Left hindlimb (tissue), 1 donor: ENCODE results near the gene CELSR2.

Source experiments
- DNase-seq: peaks from one replicate; pipeline ENCODE4 v3.0.0-alpha.2; 2018

CELSR2 gene

DNA sequence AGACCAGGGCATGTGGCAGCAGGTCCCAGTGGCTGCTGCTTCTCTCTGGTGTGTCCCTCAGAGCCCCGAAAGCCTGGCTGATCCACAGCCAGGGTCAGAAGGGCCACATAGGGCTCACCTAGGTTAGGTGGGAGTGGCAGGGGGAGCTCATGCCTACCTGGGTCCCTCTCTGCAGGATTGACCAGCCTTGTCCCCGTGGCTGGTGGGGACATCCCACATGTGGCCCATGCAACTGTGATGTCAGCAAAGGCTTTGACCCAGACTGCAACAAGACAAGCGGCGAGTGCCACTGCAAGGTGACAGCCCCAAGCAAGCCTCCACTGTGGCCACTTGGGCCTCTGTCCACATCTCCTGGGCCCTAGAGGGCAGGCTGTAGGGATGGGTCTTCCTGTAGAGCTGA is 15.7 kb downstream of the CELSR2 start:
- DNase-seq: no peak

DNA sequence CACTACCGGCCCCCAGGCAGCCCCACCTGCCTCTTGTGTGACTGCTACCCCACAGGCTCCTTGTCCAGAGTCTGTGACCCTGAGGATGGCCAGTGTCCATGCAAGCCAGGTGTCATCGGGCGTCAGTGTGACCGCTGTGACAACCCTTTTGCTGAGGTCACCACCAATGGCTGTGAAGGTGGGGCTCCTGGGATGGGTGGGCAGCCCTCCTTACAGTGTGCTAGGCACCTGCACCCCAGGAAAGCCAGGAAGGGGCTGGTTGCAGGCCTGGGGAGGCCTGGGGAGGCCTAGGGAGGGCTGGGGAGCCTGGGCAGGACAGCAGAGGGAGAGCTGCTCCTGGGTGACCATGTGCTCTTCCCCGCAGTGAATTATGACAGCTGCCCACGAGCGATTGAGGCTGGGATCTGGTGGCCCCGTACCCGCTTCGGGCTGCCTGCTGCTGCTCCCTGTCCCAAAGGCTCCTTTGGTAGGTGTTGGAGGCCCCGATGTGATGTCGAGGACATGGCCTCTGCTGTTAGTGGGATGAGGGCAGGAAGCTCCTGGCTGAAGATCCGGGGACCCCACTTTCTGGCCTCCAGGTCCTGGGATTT is 16.5 kb downstream of the CELSR2 start:
- DNase-seq: no peak

DNA sequence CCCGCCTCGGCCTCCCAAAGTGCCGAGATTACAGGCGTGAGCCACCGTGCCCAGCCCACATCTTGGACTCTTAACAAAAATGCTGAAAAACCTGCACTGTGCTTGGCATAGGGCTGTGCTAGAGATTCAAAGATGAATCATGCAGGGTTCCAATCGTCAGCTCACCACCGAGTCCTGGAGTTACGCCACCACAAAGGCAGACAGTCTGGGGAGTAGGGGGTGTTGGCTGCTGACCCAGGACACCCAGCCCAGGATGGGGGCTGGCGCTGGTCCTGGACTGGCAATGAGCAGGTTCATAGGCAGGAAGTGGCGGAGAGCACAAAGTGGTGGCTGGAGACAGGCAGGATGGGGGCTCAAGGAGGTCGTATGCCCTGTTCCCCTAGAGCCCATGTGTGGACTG is 17.6 kb downstream of the CELSR2 start:
- no peak for DNase-seq

DNA sequence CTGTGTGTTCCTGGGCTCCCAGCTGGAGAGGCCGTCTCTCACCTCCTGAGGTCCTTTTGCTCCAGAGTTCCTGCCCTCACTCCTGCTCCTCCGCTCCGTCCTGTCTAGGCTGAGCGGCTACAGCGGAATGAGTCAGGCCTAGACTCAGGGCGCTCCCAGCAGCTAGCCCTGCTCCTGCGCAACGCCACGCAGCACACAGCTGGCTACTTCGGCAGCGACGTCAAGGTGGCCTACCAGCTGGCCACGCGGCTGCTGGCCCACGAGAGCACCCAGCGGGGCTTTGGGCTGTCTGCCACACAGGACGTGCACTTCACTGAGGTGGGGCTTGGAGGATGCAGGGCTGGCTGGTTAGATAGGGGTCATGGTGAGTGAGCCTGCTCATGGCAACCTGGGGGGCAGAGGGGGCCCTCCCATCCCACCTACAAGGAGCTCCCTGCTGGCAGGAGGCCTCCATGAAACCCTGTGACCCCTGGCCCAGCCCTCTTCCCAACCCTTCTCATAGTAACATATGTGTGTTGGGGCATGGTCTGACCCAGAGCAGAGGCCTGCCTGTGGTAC is 18.5 kb downstream of the CELSR2 start:
- no peak for DNase-seq

DNA sequence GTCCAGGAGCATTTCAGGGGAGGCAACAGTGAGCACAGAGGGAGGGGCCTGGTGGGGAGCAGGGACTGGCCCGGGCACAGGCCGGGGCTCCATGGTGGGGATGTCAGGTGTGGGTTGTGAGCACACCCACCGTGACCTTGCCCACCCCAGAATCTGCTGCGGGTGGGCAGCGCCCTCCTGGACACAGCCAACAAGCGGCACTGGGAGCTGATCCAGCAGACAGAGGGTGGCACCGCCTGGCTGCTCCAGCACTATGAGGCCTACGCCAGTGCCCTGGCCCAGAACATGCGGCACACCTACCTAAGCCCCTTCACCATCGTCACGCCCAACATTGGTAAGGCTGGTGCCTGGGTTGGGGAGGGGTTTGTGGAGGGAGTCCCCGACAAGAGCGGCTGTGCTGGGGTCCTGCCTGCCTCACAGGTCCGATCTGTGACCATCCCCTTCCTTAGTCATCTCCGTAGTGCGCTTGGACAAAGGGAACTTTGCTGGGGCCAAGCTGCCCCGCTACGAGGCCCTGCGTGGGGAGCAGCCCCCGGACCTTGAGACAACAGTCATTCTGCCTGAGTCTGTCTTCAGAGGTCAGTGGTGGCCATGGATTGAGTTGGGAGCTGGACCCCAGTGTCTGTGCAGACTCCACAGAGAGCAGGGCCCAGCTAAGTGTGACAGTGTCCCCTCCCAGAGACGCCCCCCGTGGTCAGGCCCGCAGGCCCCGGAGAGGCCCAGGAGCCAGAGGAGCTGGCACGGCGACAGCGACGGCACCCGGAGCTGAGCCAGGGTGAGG is 19.3 kb downstream of the CELSR2 start:
- DNase-seq: no peak

DNA sequence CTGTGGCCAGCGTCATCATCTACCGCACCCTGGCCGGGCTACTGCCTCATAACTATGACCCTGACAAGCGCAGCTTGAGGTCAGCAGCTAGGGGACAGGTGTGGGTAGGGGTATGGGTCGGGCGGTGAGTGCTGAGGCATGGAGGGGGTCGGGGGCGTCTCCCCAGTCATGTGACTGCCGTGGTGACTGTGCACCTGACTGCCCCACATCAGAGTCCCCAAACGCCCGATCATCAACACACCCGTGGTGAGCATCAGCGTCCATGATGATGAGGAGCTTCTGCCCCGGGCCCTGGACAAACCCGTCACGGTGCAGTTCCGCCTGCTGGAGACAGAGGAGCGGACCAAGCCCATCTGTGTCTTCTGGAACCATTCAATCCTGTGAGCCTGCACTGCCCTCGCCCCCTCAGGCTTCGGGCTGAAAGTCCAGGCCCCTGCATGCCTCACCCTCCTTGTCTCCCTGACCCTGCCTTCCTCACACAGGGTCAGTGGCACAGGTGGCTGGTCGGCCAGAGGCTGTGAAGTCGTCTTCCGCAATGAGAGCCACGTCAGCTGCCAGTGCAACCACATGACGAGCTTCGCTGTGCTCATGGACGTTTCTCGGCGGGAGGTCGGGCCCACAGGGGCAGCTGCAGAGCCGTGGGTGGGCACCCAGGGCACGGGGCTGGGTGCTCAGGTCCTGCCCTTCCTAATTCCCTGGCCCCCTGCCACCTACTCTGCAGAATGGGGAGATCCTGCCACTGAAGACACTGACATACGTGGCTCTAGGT is 20.1 kb downstream of the CELSR2 start:
- DNase-seq: no peak

DNA sequence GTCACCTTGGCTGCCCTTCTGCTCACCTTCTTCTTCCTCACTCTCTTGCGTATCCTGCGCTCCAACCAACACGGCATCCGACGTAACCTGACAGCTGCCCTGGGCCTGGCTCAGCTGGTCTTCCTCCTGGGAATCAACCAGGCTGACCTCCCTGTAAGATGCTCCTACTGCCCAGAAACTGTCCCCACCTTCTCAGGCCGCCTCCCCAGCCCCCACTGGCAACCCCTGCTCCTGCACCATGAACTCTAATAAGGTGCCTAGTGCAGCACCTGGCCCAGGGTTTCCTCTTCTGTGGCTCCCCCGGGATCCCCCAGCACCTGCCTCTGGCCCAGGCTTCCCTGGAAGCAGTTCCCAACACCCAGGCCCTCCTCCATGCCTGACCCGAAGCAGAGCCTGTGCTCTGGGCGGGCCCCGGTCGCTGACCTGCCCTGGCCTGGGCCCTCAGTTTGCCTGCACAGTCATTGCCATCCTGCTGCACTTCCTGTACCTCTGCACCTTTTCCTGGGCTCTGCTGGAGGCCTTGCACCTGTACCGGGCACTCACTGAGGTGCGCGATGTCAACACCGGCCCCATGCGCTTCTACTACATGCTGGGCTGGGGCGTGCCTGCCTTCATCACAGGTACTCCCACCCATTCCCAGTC is 20.8 kb downstream of the CELSR2 start:
- DNase-seq: no peak

DNA sequence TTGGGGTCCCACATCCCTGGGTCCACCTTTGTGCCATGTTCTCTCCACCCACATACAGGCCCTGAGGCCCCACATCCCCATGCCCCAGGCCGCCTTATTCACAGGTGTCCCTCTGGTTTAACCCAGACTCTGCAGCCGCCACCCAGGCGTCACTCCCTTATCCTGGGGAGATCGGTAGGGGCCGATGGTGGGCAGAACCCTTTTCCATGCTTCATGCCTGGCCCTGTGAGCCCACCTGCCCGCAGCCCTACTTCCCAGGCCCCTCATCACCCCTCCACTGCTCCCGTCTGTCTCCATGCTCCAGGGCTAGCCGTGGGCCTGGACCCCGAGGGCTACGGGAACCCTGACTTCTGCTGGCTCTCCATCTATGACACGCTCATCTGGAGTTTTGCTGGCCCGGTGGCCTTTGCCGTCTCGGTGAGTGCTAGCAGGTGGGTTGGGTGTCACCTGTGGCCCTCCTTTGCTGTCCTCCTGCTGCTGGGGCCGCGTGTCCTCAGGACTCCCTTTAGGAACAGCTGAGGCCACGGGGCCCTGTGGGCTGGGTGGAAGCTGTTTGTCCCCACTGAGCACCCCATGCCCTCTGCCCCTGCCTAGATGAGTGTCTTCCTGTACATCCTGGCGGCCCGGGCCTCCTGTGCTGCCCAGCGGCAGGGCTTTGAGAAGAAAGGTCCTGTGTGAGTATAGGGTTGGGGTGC is 21.4 kb downstream of the CELSR2 start:
- DNase-seq: no peak

DNA sequence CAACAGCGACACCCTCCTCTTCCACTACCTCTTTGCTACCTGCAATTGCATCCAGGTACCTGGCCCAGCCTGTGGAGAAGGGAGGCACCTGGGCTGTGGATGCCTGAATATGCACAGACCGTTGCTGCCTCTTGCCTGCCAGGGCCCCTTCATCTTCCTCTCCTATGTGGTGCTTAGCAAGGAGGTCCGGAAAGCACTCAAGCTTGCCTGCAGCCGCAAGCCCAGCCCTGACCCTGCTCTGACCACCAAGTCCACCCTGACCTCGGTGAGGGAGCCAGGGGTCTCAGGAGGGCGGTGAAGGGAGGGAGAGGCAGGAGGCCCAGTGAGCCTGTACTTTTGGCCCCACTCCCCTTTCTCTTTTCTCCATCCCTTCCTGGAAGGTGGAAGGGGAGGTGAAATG is 22.1 kb downstream of the CELSR2 start:
- DNase-seq: no peak

DNA sequence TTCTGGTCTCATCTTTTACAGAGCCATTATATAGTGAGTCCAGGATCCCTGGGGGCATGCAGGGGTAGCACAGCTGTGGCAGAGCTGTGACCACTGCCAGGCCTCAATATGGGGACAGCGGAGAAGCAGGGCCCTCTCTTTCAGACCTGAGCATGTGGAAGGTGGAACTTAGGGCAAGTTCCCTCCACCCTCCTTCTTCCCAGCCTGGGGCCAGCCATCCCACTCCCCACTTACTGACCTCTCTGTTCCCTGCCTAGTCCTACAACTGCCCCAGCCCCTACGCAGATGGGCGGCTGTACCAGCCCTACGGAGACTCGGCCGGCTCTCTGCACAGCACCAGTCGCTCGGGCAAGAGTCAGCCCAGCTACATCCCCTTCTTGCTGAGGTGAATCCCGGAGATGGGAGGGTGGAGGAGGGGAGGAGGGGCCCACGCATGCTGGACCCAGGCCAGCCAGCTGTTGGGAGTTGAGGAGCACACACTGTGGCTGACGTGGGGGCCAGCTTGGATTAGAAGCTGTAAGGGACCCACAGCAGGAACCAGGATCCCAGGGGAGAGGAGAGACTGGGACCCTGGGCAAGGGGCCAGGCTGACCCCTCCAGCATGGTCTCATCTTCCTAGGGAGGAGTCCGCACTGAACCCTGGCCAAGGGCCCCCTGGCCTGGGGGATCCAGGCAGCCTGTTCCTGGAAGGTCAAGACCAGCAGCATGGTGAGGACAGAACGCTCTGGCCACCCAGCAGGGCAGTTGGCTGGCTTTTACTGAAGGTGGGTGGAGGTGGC is 22.9 kb downstream of the CELSR2 start:
- DNase-seq: no peak

DNA sequence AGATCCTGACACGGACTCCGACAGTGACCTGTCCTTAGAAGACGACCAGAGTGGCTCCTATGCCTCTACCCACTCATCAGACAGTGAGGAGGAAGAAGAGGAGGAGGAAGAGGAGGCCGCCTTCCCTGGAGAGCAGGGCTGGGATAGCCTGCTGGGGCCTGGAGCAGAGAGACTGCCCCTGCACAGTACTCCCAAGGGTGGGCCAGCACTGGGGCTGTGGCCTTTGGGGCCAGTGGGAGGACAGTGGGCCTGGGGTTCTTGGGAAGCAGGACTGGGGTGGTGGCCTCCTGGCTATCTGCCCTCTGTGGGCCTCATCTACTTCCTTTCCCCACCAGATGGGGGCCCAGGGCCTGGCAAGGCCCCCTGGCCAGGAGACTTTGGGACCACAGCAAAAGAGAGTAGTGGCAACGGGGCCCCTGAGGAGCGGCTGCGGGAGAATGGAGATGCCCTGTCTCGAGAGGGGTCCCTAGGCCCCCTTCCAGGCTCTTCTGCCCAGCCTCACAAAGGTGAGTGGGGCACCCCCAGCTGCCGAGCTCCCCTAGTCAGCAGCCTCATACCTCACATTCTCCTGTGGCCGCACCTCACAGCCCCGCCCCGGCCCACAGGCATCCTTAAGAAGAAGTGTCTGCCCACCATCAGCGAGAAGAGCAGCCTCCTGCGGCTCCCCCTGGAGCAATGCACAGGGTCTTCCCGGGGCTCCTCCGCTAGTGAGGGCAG is 23.6 kb downstream of the CELSR2 start:
- DNase-seq: peak; percentile 28

DNA sequence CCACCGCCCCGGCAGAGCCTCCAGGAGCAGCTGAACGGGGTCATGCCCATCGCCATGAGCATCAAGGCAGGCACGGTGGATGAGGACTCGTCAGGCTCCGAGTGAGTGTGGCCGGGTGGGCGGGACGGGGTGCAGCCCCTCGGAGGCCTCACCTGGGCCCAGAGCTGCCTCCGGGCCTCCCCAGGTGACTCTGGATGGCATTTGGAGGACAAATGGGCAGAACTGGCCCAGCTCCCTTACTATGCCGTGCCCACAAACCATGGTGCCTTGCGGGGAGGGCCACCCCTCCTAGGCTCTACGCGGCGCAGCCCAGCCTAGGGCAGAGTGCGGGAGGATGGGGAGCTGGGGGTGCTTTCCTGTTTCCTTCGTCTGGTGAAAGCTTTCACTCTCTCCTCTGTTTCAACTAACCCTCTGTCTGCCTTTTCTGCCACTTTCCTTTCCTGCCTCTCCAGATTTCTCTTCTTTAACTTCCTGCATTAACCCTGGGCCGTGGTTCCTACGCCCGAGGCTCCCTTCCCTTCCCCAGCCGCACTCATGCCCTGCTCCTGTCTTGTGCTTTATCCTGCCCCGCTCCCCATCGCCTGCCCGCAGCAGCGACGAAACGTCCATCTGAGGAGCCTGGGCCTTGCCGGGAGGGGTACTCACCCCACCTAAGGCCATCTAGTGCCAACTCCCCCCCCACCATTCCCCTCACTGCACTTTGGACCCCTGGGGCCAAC is 24.4 kb downstream of the CELSR2 start:
- no peak for DNase-seq

DNA sequence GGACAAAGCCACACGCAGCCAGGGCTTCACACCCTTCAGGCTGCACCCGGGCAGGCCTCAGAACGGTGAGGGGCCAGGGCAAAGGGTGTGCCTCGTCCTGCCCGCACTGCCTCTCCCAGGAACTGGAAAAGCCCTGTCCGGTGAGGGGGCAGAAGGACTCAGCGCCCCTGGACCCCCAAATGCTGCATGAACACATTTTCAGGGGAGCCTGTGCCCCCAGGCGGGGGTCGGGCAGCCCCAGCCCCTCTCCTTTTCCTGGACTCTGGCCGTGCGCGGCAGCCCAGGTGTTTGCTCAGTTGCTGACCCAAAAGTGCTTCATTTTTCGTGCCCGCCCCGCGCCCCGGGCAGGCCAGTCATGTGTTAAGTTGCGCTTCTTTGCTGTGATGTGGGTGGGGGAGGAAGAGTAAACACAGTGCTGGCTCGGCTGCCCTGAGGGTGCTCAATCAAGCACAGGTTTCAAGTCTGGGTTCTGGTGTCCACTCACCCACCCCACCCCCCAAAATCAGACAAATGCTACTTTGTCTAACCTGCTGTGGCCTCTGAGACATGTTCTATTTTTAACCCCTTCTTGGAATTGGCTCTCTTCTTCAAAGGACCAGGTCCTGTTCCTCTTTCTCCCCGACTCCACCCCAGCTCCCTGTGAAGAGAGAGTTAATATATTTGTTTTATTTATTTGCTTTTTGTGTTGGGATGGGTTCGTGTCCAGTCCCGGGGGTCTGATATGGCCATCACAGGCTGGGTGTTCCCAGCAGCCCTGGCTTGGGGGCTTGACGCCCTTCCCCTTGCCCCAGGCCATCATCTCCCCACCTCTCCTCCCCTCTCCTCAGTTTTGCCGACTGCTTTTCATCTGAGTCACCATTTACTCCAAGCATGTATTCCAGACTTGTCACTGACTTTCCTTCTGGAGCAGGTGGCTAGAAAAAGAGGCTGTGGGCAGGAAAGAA is 25.5 kb downstream of the CELSR2 start:
- DNase-seq: peak; percentile 35

DNA sequence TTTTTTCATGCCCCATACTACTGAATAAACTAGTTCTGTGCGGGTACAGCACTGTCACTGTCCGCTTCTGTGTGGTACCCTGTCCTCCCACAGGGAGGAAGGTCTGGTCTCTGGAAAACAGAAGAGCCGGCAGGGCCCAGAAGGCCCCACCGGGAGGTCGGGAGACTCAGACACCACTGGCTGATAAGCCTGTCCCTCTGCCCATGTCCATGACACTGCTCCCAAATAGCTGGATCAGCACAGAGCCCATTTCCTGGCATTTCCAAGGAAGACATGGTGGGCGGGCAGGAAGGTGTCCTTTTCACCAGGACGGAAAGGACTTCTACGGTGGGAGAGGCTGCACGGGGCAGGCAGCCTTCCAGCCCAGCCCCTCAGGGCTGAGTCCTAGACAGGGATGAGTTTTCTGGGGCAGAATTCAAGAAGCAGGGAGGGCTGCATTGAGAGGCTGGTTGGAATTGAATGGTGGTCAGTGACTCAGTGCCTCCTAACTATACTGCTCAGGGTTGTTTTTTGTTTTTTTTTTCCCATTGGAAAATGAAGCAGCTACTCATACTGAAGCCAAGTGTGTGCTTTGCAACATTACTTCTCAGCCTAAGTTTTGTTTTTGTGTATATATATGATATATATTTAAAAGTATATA is 26.5 kb downstream of the CELSR2 start:
- no peak for DNase-seq

DNA sequence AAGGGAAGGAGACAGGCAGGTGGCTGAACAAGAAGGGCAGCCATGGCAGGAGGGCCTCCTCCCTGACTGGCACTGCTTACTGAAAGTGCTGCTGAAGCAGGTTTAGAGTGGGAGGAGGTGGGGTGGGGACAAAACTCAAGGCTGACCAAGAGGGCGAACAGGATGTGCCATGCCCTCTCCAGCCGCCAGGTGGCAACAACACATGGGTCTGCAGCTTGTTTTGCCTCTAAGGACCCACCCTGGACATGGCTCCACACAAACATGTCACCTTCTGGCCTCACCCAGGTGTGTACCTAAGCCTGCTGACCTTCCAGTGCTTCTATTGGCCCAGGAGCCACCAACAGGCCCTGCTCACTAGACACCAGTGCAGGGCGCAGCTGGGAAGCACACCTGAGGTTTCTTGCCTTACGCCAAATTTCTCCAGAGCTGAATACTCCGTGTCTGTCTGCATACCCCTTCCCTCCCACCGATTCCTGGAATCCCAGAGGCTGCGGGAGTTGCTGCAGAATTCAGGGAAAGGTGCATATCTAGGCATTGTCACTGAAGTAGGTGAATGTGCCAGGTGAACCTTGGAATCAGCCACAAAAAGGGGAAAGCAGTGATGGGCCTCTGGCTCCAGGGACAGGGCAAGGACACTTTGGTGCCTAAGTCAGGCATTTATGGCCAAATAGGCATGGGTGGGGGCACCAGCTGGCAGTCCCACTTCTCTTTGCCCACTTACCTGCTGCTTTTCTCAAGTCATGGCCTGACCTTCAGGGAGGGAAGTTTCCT is 28.3 kb downstream of the CELSR2 start:
- DNase-seq: no peak

DNA sequence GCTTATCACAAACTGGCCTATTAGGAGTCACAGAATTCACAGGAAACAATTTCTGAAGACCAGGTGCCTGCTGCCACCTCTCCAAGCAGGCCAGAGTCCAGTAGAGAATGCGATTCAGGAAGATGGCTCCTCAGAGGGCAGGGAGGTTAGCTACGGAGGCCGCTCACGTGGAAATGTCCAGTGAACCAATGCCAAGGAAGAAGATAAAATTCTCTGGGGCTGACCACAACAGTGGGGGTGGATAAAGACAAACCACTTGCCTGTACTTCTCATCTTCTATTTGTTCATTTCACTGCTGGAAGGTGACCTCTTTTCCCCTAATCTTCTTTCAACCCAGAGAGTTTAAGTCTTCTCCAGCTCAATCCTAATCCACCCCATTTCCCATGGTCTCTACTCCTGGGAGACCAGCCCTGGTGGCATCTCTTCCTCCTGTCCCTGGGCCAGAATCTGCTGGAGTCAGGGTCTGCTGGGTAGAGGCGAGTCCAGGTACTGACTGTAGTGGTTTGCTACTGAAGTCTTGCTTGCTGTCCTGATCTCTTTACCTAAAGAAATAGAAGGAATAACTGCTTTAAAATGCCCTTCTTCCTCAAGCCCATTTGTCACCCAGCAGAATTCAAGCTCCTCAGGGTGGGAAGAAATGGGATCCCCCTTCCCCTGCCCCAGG is 30.4 kb downstream of the CELSR2 start:
- DNase-seq: no peak

DNA sequence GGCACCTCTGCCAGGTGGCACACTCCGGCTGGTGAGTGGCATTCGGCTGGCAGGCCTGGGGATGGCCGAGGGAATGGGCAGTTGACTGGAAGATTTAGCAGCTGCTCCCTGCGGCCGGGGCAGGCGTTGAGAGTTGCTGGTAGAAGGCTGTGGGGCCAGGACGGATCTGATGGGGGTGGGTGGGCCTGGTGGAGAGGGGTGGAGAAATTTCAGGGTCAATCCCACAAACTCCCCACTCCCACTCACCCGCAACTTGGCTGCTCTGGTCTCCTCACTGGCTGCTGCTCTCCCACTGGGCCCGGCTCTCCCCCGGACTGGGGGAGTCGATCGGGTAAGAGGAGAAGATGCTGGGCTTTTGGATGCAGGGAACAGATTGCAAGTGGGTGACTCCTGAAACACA is 31.5 kb downstream of the CELSR2 start:
- no peak for DNase-seq
